Pancreas (tissue), 10 donors: ENCODE data around the gene ZYX. TPM values are rescaled to one million over a fixed set of nuclear protein-coding genes. Genes with fewer than 3 reads are reported as not detected.

ENCODE experiments used
- ATAC-seq, 4 donors: fragments of 200-7000 bp; cut with Tn5 transposase; one replicate each; pipeline versions ENCODE4 v1.8.0 to v1.9.1; 2020; ENCODE audit warnings: mild to moderate bottlenecking in 4 of 4, moderate library complexity in 4 of 4
- DNase-seq, 6 donors: peaks; one replicate each; pipeline ENCODE4 v3.0.0-alpha.2; 2020
- FAIRE-seq: peaks from 2 replicates; lab custom pipeline; 2012; peaks lifted over from hg19 to GRCh38; lab: Jason Lieb, UNC
- H3K27ac ChIP-seq, 4 donors: fragments of 200-600 bp; sonication (generic); 1 replicate in 3 of 4; 2 replicates in 1 of 4; pipeline versions ENCODE4 v1.5.0 to v1.8.0; 2020
- H3K27me3 ChIP-seq, 4 donors: fragments of 200-600 bp; one replicate each; pipeline ENCODE4 v1.8.0; 2021
- H3K36me3 ChIP-seq, 3 donors: fragments of 200-600 bp; sonication (generic) in 1 of 3; one replicate each; pipeline versions ENCODE4 v1.5.0 to v1.8.0; 2020 to 2021
- H3K4me1 ChIP-seq, 3 donors: fragments of 200-600 bp; one replicate each; pipeline ENCODE4 v1.8.0; 2021
- H3K4me3 ChIP-seq, 4 donors: fragments of 200-600 bp; sonication (generic) in 2 of 4; one replicate each; pipeline versions ENCODE4 v1.5.0 to v1.8.0; 2020 to 2021
- H3K9me3 ChIP-seq, 4 donors: fragments of 200-600 bp; one replicate each; pipeline ENCODE4 v1.8.0; 2021
- CTCF ChIP-seq, 4 donors: fragments of 200-600 bp; sonication (generic) in 3 of 4; IDR thresholded peaks; one replicate each; pipeline versions ENCODE4 v1.5.0 to v1.8.0; 2021; ENCODE audit warnings: antibody characterized with exemption in 4 of 4
- WGBS, 2 donors: extraction: QIAGEN DNeasy Blood & Tissue Kit; methylation state at CpG; one replicate each; pipeline ENCODE4 v1.1.7; 2013; 5-methylcytosine and 5-hydroxymethylcytosine counted together
- intact Hi-C, 3 donors: fragments of 100-400 bp; cut with DNase I; formaldehyde crosslinking; loops; one replicate each; pipeline versions ENCODE4 v1.11.1 to v1.14.2; 2022
- polyA plus RNA-seq, 2 donors: library from polyadenylated mRNA; stranded (reverse); fragments of 200-250 nt; gene quantifications; one replicate each; pipeline ENCODE4 v1.2.3, GENCODE V29; 2013
- total RNA-seq, 6 donors: library from RNA; stranded (reverse); fragmentation: NEBNext Ultra II Directional in 4 of 6; extraction: Animal tissue kit (Norgen Biotek cat#: 25700) in 4 of 6; gene quantifications; one replicate each; pipeline versions ENCODE4 v1.2.1 to v1.2.4, GENCODE V29; 2021 to 2023
- donor health status: healthy with polysubstance abuse.
- donor health status: DM: no; HTN: no; CAD: no; lungs with moderate emphysema.
- donor health status: DM: no; HTN: no; CAD: no.
- donor health status: control.
- donor health status: control.
- donor health status: Bipolar disorder and iron deficiency.
- donor health status: DM: yes; HTN: yes; CAD: no.
- donor health status: DM: no; HTN: no; CAD: no.
- donor health status: DM: no; HTN: no; CAD: no.
- donor health status: DM: yes; HTN: yes; CAD: no.

Gene ZYX
- total and polyA plus RNA-seq, 8 donors = 29.1 to 73.8 (median 44.2) TPM

- no peaks in the 10 kb centered on the region for H3K4me1 ChIP-seq
- ATAC-seq = no peak
- WGBS, 2 donors = 77 to 85% methylated on average over 4 of the region's 4 CpGs
Measured at GRCh38 chr7:143433759-143434158, 52.6 kb downstream of the ZYX start.

GRCh38 chr7:143434660-143435059 lies 53.5 kb downstream of the ZYX start:
- peaks cover 0 to 4% (median 0%) of the 10 kb centered on the region in 4 donors for H3K27me3 ChIP-seq
- H3K36me3 ChIP-seq = no peaks in the 10 kb centered on the region
- no peak overlapping the region for H3K27ac ChIP-seq
- DNase-seq (no peak), FAIRE-seq (no peak), ATAC-seq (peak in 1 of 4 donors; percentile 27)
- no peaks in the 10 kb centered on the region for H3K4me1 ChIP-seq
- H3K9me3 ChIP-seq = no peaks in the 10 kb centered on the region
- intact Hi-C loops = no loop called here
- H3K4me3 ChIP-seq = no peak overlapping the region
- 71 to 77% methylated on average over 9 of the region's 9 CpGs for WGBS, 2 donors
- no peak for TF ChIP-seq CTCF (IDR thresholded peaks at IDR 0.05)

More at GRCh38 chr7:143433759-143434158, 52.6 kb downstream of the ZYX start:
- Histone ChIP-seq H3K36me3 (no peaks in the 10 kb centered on the region), H3K9me3 (no peaks in the 10 kb centered on the region), H3K4me3 (no peak overlapping the region), H3K27ac (no peak overlapping the region), H3K27me3 (peaks cover 0 to 4% (median 0%) of the 10 kb centered on the region in 4 donors)
- FAIRE-seq = no peak
- no peak for TF ChIP-seq CTCF (IDR thresholded peaks at IDR 0.05)
- intact Hi-C loops = no loop called here
- DNase-seq = no peak

- no peaks in the 10 kb centered on the region for H3K4me1 ChIP-seq
- H3K27me3 ChIP-seq = peaks cover 0 to 4% (median 0%) of the 10 kb centered on the region in 4 donors
- DNase-seq = no peak
- H3K27ac ChIP-seq = no peak overlapping the region
- H3K9me3 ChIP-seq = no peaks in the 10 kb centered on the region
- intact Hi-C loops = no loop called here
- 79 to 81% methylated on average over 2 of the region's 2 CpGs for WGBS, 2 donors
- no peak for TF ChIP-seq CTCF (IDR thresholded peaks at IDR 0.05)
- no peaks in the 10 kb centered on the region for H3K36me3 ChIP-seq
- FAIRE-seq = no peak
- ATAC-seq = no peak
- H3K4me3 ChIP-seq = no peak overlapping the region
Measured at GRCh38 chr7:143435266-143435665, 54.1 kb downstream of the ZYX start.

DNA sequence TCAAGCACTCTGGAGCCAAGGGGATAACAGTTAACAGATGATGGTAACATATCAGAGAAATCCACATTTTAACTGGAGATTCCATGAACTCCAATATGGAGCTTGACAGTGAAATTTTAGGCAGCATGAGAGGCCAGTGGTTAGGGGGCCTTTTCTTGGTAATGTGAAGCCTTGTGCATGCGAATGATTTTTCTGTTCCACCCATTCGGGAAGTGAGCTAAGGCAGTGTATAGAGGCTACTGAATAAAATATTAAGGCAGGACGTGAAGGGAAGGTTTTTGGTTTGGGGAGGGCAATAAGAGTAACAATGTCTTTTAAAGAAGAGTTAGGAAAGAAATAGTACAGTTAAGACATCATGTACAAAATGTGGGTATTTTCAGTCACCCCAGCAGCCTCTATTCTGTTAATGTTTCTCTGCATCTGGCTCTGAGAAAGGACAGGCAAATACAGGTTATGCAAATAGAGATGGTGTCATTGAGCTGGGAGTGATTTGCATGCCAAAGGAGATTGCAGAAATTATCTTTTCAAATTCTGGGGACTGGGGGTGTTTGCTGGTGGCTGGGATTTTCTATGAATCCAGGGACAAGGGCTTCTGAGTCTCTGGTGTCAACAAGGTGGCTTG lies 55.3 kb downstream of the ZYX start:
- no peak overlapping the region for H3K27ac ChIP-seq
- no peak for TF ChIP-seq CTCF (IDR thresholded peaks at IDR 0.05)
- DNase-seq = no peak
- H3K4me1 ChIP-seq = no peaks in the 10 kb centered on the region
- no peak for FAIRE-seq
- H3K27me3 ChIP-seq = peaks cover 0 to 4% (median 0%) of the 10 kb centered on the region in 4 donors
- no peak overlapping the region for H3K4me3 ChIP-seq
- no peaks in the 10 kb centered on the region for H3K36me3 ChIP-seq
- no peak for ATAC-seq
- no peaks in the 10 kb centered on the region for H3K9me3 ChIP-seq
- WGBS, 2 donors = 84 to 89% methylated on average over 3 of the region's 3 CpGs
- intact Hi-C loops = no loop called here

GRCh38 chr7:143437578-143437977 lies 56.4 kb downstream of the ZYX start:
- no peak overlapping the region for H3K27ac ChIP-seq
- intact Hi-C loops = no loop called here
- no peaks in the 10 kb centered on the region for H3K36me3 ChIP-seq
- no peak for TF ChIP-seq CTCF (IDR thresholded peaks at IDR 0.05)
- no peaks in the 10 kb centered on the region for H3K9me3 ChIP-seq
- DNase-seq = no peak
- no peak overlapping the region for H3K4me3 ChIP-seq
- ATAC-seq = no peak
- no peak for FAIRE-seq
- no peaks in the 10 kb centered on the region for H3K4me1 ChIP-seq
- 55 to 58% methylated on average over 4 of the region's 4 CpGs for WGBS, 2 donors
- H3K27me3 ChIP-seq = no peaks in the 10 kb centered on the region
